ENCODE measurements around the gene PNCK. TPM values are rescaled to one million over a fixed set of nuclear protein-coding genes. Genes with fewer than 3 reads are reported as not detected.

Gene PNCK
- total RNA-seq, 1 experiment from 2014 or later, result 0.84 TPM

DNA sequence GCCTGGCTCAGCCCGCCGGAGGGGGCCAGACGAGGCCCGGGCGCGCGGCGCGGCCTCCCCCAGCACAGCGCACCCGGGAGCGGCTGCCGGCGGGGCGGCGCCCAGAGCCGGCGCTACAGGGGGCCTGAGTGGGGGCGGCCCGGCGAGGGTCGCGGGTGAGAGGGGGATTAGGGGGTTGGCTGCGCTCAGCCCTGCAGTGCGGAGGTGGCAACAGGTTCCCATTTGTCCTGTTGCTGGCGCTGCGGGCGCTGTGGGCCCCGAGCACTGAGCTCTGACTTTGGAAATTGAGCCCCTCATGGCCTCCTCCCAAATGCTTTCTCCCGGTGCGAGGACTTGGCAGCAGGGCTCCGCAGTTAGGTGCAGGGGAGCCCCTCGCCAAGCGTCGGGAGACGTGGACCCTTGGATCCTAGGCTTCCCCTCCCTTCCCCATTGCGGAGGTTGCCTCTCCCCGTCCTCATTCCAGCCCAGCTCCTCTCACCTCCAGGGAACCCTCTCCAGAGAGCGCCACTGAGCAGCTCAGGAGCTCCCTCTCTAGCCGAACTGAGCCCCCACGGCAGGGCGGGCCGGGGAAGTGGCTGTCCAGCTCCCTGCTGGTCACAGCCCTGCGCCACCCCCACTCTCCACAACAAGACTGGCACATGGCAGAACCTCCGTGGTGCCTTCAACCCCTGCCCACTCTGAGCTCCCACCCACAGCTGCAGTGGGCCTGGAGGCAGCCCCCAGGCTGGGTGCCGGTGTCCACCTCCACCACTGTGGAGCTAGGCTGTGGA, 29.1 kb downstream of the PNCK start:
- Histone ChIP-seq H3K79me2 (ENCODE audit: insufficient read depth, low read length) (no peaks in the 10 kb centered on the region), H3K4me2 (ENCODE audit: low read length) (no peak overlapping the region), H3K27me3 (ENCODE audit: insufficient read depth, low read length) (no peaks in the 10 kb centered on the region), H3K9me3 (ENCODE audit: control insufficient read depth in 1 of 2, insufficient read depth in 1 of 2, low read depth in 1 of 2, low read length in 2 of 2) (no peaks in the 10 kb centered on the region), H3K9me2 (ENCODE audit: insufficient read depth) (no peaks in the 10 kb centered on the region), H2AFZ (ENCODE audit: low read depth, low read length, poor library complexity, severe bottlenecking) (no peak overlapping the region), H3K27ac (ENCODE audit: low read depth, low read length) (no peak overlapping the region), H3K4me1 (ENCODE audit: control insufficient read depth in 1 of 2, insufficient read depth in 2 of 2, low read length in 2 of 2) (peaks cover 3 to 21% of the 10 kb centered on the region in 2 experiments; a peak in 2 of 4 replicates), H3K36me3 (ENCODE audit: control insufficient read depth in 1 of 2, insufficient read depth in 2 of 2, low read length in 2 of 2) (no peaks in the 10 kb centered on the region), H3K4me3 (replicated peaks in 1 of 2; ENCODE audit: low read depth in 1 of 2, low read length in 2 of 2) (no peak overlapping the region), H3K9ac (ENCODE audit: low read length) (no peak overlapping the region), H4K20me1 (ENCODE audit: insufficient read depth) (no peaks in the 10 kb centered on the region)
- ATAC-seq (peak; percentile 28), DNase-seq (ENCODE audit: low read depth, low spot score) (no peak)
- ChIA-PET CTCF (no interaction called here), POLR2A (no interaction called here), RAD21 (ENCODE audit: low non-redundant PET in 1 of 2, low total read pairs in 2 of 2, uncharacterized antibody in 2 of 2, unreplicated experiment in 2 of 2) (no interaction called here)
- no TSS peak for BruUV-seq (replicated peaks)
- intact Hi-C loops (cut with micrococcal nuclease), result no loop called here
- TF ChIP-seq ZNF274 (IDR thresholded peaks at IDR 0.05; ENCODE audit: low read depth, low read length) (no peak), SRF (IDR thresholded peaks at IDR 0.05; ENCODE audit: low read depth) (no peak), JUND (IDR thresholded peaks at IDR 0.05) (no peak), EZH2 (IDR thresholded peaks at IDR 0.05) (no peak), ELF1 (IDR thresholded peaks at IDR 0.05; ENCODE audit: borderline replicate concordance, low read depth) (no peak), CEBPB (IDR thresholded peaks at IDR 0.05; ENCODE audit: low read depth) (no peak), FOSL1 (IDR thresholded peaks at IDR 0.05; ENCODE audit: low read depth) (no peak), EZH2phosphoT487 (IDR thresholded peaks at IDR 0.05; ENCODE audit: borderline replicate concordance) (no peak), YY1 (IDR thresholded peaks at IDR 0.05; ENCODE audit: extremely low read depth, insufficient replicate concordance, low read depth, low read length) (no peak), SIN3A (IDR thresholded peaks at IDR 0.05; ENCODE audit: low read depth) (no peak), SP1 (IDR thresholded peaks at IDR 0.05; ENCODE audit: low read depth) (no peak), CBX3 (IDR thresholded peaks at IDR 0.05; ENCODE audit: low read depth) (no peak)
- TF ChIP-seq, protein P1, sequence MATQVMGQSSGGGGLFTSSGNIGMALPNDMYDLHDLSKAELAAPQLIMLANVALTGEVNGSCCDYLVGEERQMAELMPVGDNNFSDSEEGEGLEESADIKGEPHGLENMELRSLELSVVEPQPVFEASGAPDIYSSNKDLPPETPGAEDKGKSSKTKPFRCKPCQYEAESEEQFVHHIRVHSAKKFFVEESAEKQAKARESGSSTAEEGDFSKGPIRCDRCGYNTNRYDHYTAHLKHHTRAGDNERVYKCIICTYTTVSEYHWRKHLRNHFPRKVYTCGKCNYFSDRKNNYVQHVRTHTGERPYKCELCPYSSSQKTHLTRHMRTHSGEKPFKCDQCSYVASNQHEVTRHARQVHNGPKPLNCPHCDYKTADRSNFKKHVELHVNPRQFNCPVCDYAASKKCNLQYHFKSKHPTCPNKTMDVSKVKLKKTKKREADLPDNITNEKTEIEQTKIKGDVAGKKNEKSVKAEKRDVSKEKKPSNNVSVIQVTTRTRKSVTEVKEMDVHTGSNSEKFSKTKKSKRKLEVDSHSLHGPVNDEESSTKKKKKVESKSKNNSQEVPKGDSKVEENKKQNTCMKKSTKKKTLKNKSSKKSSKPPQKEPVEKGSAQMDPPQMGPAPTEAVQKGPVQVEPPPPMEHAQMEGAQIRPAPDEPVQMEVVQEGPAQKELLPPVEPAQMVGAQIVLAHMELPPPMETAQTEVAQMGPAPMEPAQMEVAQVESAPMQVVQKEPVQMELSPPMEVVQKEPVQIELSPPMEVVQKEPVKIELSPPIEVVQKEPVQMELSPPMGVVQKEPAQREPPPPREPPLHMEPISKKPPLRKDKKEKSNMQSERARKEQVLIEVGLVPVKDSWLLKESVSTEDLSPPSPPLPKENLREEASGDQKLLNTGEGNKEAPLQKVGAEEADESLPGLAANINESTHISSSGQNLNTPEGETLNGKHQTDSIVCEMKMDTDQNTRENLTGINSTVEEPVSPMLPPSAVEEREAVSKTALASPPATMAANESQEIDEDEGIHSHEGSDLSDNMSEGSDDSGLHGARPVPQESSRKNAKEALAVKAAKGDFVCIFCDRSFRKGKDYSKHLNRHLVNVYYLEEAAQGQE (IDR thresholded peaks at IDR 0.05; ENCODE audit: low read depth), result no peak
